Lower leg skin (tissue), 3 donors: ENCODE measurements around the gene NBAS.

ENCODE experiments used
- POLR2A ChIP-seq, 2 donors: fragments of 450-650 bp; IDR thresholded peaks; one replicate each; pipeline ENCODE4 v1.6.1; 2016 to 2017; ENCODE audit warnings: antibody characterized with exemption in 2 of 2, mild to moderate bottlenecking in 1 of 2, moderate library complexity in 1 of 2
- TF ChIP-seq, protein P1 (sequence below), 3 donors: fragments of 450-650 bp; IDR thresholded peaks; one replicate each; pipeline ENCODE4 v1.5.1; 2016; ENCODE audit warnings: antibody characterized with exemption in 3 of 3, mild to moderate bottlenecking in 3 of 3, moderate library complexity in 2 of 3

DNA sequence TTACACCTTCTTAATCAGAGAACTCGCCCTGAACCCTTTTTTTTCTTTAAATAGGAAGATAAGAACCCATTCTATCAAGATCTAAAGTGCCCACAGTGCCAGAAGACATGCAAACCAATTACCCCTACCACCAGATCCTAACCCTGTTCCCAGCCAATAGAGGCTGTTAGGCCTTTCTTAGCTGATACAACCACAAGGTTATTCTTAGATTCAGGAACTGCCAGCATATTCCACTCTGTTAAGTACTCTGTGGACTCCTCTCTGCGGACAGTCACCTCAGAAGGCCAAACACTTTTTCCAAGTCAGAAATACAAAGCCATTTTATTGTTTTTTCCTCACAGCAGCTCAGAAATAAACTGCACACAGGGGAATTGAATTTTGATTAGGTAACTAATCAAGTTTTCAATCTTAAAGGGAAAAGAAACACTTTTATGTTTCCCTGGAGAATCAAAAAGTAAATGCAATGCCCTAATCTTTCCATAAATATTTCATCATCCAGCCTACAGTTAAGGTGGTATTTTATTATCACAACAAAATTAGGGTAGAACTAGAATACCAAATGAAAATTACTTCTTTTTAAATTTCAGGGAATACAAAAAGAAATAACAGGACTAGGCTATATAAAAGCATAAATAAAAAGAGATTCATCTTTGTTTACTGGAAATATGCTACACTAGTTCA, 111.4 kb downstream of the NBAS start:
- TF ChIP-seq POLR2A (IDR thresholded peaks at IDR 0.05): no peak
- TF ChIP-seq, protein P1, sequence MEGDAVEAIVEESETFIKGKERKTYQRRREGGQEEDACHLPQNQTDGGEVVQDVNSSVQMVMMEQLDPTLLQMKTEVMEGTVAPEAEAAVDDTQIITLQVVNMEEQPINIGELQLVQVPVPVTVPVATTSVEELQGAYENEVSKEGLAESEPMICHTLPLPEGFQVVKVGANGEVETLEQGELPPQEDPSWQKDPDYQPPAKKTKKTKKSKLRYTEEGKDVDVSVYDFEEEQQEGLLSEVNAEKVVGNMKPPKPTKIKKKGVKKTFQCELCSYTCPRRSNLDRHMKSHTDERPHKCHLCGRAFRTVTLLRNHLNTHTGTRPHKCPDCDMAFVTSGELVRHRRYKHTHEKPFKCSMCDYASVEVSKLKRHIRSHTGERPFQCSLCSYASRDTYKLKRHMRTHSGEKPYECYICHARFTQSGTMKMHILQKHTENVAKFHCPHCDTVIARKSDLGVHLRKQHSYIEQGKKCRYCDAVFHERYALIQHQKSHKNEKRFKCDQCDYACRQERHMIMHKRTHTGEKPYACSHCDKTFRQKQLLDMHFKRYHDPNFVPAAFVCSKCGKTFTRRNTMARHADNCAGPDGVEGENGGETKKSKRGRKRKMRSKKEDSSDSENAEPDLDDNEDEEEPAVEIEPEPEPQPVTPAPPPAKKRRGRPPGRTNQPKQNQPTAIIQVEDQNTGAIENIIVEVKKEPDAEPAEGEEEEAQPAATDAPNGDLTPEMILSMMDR (IDR thresholded peaks at IDR 0.05): no peak
